NCI-H526 treated with DMSO at 0.1 percent for 48 hours (cell line): ENCODE measurements around the gene RO60.

Experiments
- DNase-seq: peaks from one replicate; lab custom pipeline; 2025; lab: John Stamatoyannopoulos, UW

RO60 gene

DNA sequence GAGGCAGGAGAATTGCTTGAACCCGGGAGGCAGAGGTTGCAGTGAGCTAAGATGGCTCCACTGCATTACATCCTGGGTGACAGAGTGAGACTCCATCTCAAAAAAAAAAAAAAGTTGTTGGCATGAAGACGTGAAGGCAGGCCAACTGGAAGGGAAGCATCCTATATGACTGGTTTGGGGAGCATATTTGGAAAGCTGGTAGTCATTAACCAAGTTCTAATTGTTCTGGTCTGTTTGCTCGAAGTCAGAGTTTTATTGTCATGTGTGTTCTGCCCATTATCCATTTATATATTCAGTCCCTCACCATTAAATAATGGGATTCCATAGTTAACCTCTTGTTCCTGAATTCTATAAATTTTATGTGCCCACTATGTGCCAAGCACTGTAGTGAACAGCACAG is 49.1 kb downstream of the RO60 start:
- no peak for DNase-seq
